PC-9 (cell line): Measurements from ENCODE around the gene LYPLAL1.

Source experiments
- CTCF ChIP-seq: fragments of 200-600 bp; sonication (generic); conservative IDR thresholded peaks from 2 replicates; pipeline ENCODE4 v1.6.1; 2017; ENCODE audit warnings: mixed run types, antibody characterized with exemption, mild to moderate bottlenecking, moderate library complexity
- EZH2 ChIP-seq: fragments of 200-600 bp; sonication (generic); IDR thresholded peaks from 2 replicates; pipeline ENCODE4 v1.8.0; 2017; ENCODE audit warnings: antibody characterized with exemption, low read depth

- TF ChIP-seq CTCF (no peak), EZH2 (no peak)
These were observed 43.2 kb upstream of the LYPLAL1 start for GRCh38 chr1:219130366-219130935.
